ENCODE results near the gene TMEM9.

Gene TMEM9

GRCh38 chr1:201125019-201125418 lies 29.3 kb downstream of the TMEM9 start:
- no peak for DNase-seq (ENCODE audit: extremely low read depth, insufficient read length)
- no peaks in the 10 kb centered on the region for H3K36me3 ChIP-seq (ENCODE audit: control insufficient read depth, insufficient read depth, low read length)
- no peaks in the 10 kb centered on the region; the same call in none of the 2 replicates for H3K27me3 ChIP-seq (replicated peaks; ENCODE audit: control insufficient read depth, insufficient read depth, low read length)
- TF ChIP-seq CTCF (IDR thresholded peaks at IDR 0.05; ENCODE audit: insufficient read depth, low read length, poor library complexity, severe bottlenecking) = no peak
- no peak overlapping the region for H3K4me3 ChIP-seq (replicated peaks; ENCODE audit: low read depth, low read length)

- Histone ChIP-seq H3K4me3 (replicated peaks; ENCODE audit: low read depth, low read length) (no peak overlapping the region), H3K36me3 (ENCODE audit: control insufficient read depth, insufficient read depth, low read length) (no peaks in the 10 kb centered on the region), H3K27me3 (replicated peaks; ENCODE audit: control insufficient read depth, insufficient read depth, low read length) (no peaks in the 10 kb centered on the region; the same call in none of the 2 replicates)
- TF ChIP-seq CTCF (IDR thresholded peaks at IDR 0.05; ENCODE audit: insufficient read depth, low read length, poor library complexity, severe bottlenecking) = no peak
- DNase-seq (ENCODE audit: extremely low read depth, insufficient read length) = no peak
Measured at GRCh38 chr1:201123866-201124265, 30.4 kb downstream of the TMEM9 start.

GRCh38 chr1:201122321-201122957 lies 31.8 kb downstream of the TMEM9 start:
- Histone ChIP-seq H3K36me3 (ENCODE audit: control insufficient read depth, insufficient read depth, low read length) (no peaks in the 10 kb centered on the region), H3K27me3 (replicated peaks; ENCODE audit: control insufficient read depth, insufficient read depth, low read length) (no peaks in the 10 kb centered on the region; the same call in none of the 2 replicates), H3K4me3 (replicated peaks; ENCODE audit: low read depth, low read length) (no peak overlapping the region)
- TF ChIP-seq CTCF (IDR thresholded peaks at IDR 0.05; ENCODE audit: insufficient read depth, low read length, poor library complexity, severe bottlenecking) = no peak
- DNase-seq (ENCODE audit: extremely low read depth, insufficient read length) = no peak

- TF ChIP-seq CTCF (IDR thresholded peaks at IDR 0.05; ENCODE audit: insufficient read depth, low read length, poor library complexity, severe bottlenecking) = peak; percentile 82
- Histone ChIP-seq H3K36me3 (ENCODE audit: control insufficient read depth, insufficient read depth, low read length) (no peaks in the 10 kb centered on the region), H3K27me3 (replicated peaks; ENCODE audit: control insufficient read depth, insufficient read depth, low read length) (no peaks in the 10 kb centered on the region; the same call in 1 of the 2 replicates), H3K4me3 (replicated peaks; ENCODE audit: low read depth, low read length) (no peak overlapping the region)
- DNase-seq (ENCODE audit: extremely low read depth, insufficient read length) = no peak
Measured at GRCh38 chr1:201119206-201120197, 34.8 kb downstream of the TMEM9 start.

GRCh38 chr1:201116091-201116490 lies 38.2 kb downstream of the TMEM9 start:
- TF ChIP-seq CTCF (IDR thresholded peaks at IDR 0.05; ENCODE audit: insufficient read depth, low read length, poor library complexity, severe bottlenecking) = no peak
- Histone ChIP-seq H3K27me3 (replicated peaks; ENCODE audit: control insufficient read depth, insufficient read depth, low read length) (no peaks in the 10 kb centered on the region; the same call in 1 of the 2 replicates), H3K4me3 (replicated peaks; ENCODE audit: low read depth, low read length) (no peak overlapping the region), H3K36me3 (ENCODE audit: control insufficient read depth, insufficient read depth, low read length) (no peaks in the 10 kb centered on the region)
- no peak for DNase-seq (ENCODE audit: extremely low read depth, insufficient read length)

All from GM06990 (cell line).